Testis (tissue), 3 donors: Measurements from ENCODE around the gene TGM3. TPM values are rescaled to one million over a fixed set of nuclear protein-coding genes. Genes with fewer than 3 reads are reported as not detected.
A peak's percentile ranks its signal among the peaks of the same experiment; 100 is the strongest.

ENCODE experiments used
- DNase-seq: peaks from one replicate; pipeline ENCODE4 v3.0.0-alpha.2; 2019
- H3K27ac ChIP-seq, 2 donors: fragments of 200-600 bp; sonication (generic); one replicate each; pipeline ENCODE4 v1.5.1; 2019
- H3K27me3 ChIP-seq: fragments of 200-600 bp; sonication (generic); one replicate; pipeline ENCODE4 v1.5.1; 2019
- H3K36me3 ChIP-seq: fragments of 200-600 bp; sonication (generic); one replicate; pipeline ENCODE4 v1.5.1; 2017; ENCODE audit warnings: low read depth; ENCODE audit errors: missing control alignments
- H3K4me1 ChIP-seq: fragments of 200-600 bp; sonication (generic); one replicate; pipeline ENCODE4 v1.5.1; 2019
- H3K4me3 ChIP-seq, 2 donors: fragments of 200-600 bp; sonication (generic); one replicate each; pipeline ENCODE4 v1.5.1; 2017 to 2019
- H3K9me3 ChIP-seq: fragments of 200-600 bp; sonication (generic); one replicate; pipeline ENCODE4 v1.5.1; 2017
- CTCF ChIP-seq, 3 experiments: fragments of 450-650 bp in 2 of 3; fragments of 200-600 bp in 1 of 3; sonication (generic) in 1 of 3; IDR thresholded peaks; one replicate each; pipeline ENCODE4 v1.5.1; 2016 to 2019; ENCODE audit warnings: antibody characterized with exemption in 3 of 3, mild to moderate bottlenecking in 2 of 3, moderate library complexity in 1 of 3
- POLR2A ChIP-seq: fragments of 450-650 bp; IDR thresholded peaks from one replicate; pipeline ENCODE4 v1.6.1; 2017; ENCODE audit warnings: antibody characterized with exemption, mild to moderate bottlenecking, moderate library complexity
- WGBS, 2 donors: methylation state at CpG; one replicate each; pipeline ENCODE4 v1.1.5; 2018; 5-methylcytosine and 5-hydroxymethylcytosine counted together
- intact Hi-C: fragments of 100-400 bp; cut with DNase I; formaldehyde crosslinking; loops from one replicate; pipeline ENCODE4 v1.15.1; 2023; ENCODE audit warnings: low total_unique reads
- polyA plus RNA-seq: library from polyadenylated mRNA; stranded (reverse); fragments of 350-450 nt; fragmentation: Illumina TruSeq; extraction: RNeasy Lipid Tissue Mini Kit (QIAGEN cat#74804); gene quantifications from one replicate; pipeline ENCODE4 v1.2.3, GENCODE V29; 2014; ENCODE audit warnings: low read depth, low replicate concordance; ENCODE audit not compliant: insufficient read depth
- total RNA-seq, 2 donors: library from RNA; depleted of rRNA; stranded (reverse); fragments of >200 nt; gene quantifications; one replicate each; pipeline ENCODE4 v1.2.3, GENCODE V29; 2016

TGM3 gene
- total and polyA plus RNA-seq, 3 donors from 2014 or later = 2.6 to 4.9 (median 3.1) TPM

DNA sequence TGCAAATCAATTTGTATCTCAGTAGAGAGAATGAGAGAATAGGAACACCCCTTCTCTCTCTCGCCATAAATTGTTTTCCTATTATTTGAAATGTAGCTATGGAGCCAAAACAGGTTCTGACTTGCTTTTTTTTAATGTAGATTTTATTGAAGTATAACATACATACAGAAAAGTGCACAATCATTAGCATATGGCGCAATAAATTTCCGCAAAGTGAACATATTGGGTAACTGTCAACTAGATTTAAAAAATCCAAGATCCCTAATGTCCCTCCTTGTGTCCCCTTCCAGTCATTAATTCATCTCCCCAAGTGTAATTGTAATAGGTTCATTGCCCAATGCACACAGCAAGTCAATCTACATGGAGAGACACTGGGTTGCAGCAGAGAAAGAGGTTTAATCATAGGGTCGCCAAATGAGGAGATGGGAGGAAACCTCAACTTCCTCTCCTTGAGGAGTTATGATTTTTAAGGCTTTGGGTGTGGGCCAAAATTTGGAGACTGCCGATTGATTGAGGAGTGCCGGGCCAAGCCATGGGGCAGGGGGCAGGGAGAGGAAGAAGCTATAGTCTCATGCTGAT, 43.3 kb upstream of the TGM3 start:
- intact Hi-C loops = no loop called here

DNA sequence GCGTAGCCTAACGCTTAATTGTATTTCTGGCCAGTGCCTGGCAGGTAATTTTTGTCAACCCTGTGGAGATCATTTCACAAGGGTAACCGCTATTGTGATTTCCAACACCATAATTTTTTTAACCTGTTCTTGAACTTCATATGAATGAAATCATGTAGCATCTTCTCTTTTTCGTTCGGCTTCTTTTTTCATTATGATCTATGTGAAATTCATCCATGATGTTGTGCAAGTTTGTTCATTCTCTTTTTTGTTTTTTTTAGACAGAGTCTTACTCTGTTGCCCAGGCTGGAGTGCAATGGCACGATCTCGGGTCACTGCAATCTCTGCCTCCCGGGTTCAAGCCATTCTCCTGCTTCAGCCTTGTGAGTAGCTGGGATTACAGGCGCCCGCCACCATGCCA, 42.5 kb upstream of the TGM3 start:
- no peak for DNase-seq
- Histone ChIP-seq H3K4me3 (no peak overlapping the region), H3K36me3 (no peaks in the 10 kb centered on the region), H3K27ac (no peak overlapping the region), H3K27me3 (no peaks in the 10 kb centered on the region), H3K4me1 (peaks cover 6% of the 10 kb centered on the region), H3K9me3 (no peaks in the 10 kb centered on the region)
- intact Hi-C loops = no loop called here
- 93% methylated on average over 10 of the region's 10 CpGs for WGBS, 2 donors
- TF ChIP-seq POLR2A = no peak
- no peak for TF ChIP-seq CTCF (IDR thresholded peaks at IDR 0.05)

More for the DNA sequence above, 43.3 kb upstream of the TGM3 start:
- TF ChIP-seq POLR2A (no peak), CTCF (IDR thresholded peaks at IDR 0.05) (no peak)
- H3K4me1 ChIP-seq = peaks cover 6% of the 10 kb centered on the region
- no peak for DNase-seq
- no peaks in the 10 kb centered on the region for H3K9me3 ChIP-seq
- H3K27ac ChIP-seq = no peak overlapping the region
- 71 to 74% methylated on average over 6 of the region's 6 CpGs for WGBS, 2 donors
- no peaks in the 10 kb centered on the region for H3K36me3 ChIP-seq
- no peak overlapping the region for H3K4me3 ChIP-seq
- H3K27me3 ChIP-seq = no peaks in the 10 kb centered on the region

- intact Hi-C loops = no loop called here
- peaks cover 6% of the 10 kb centered on the region for H3K4me1 ChIP-seq
- no peak for TF ChIP-seq CTCF (IDR thresholded peaks at IDR 0.05)
- TF ChIP-seq POLR2A = no peak
- peak overlapping the region; percentile 77 to 84 for H3K27ac ChIP-seq
- no peaks in the 10 kb centered on the region for H3K36me3 ChIP-seq
- no peaks in the 10 kb centered on the region for H3K27me3 ChIP-seq
- H3K9me3 ChIP-seq = no peaks in the 10 kb centered on the region
- DNase-seq = no peak
- 83% methylated on average over 1 of the region's 1 CpG for WGBS, 2 donors
- no peak overlapping the region for H3K4me3 ChIP-seq
Measured at GRCh38 chr20:2254333-2254732, 41.5 kb upstream of the TGM3 start.

DNA sequence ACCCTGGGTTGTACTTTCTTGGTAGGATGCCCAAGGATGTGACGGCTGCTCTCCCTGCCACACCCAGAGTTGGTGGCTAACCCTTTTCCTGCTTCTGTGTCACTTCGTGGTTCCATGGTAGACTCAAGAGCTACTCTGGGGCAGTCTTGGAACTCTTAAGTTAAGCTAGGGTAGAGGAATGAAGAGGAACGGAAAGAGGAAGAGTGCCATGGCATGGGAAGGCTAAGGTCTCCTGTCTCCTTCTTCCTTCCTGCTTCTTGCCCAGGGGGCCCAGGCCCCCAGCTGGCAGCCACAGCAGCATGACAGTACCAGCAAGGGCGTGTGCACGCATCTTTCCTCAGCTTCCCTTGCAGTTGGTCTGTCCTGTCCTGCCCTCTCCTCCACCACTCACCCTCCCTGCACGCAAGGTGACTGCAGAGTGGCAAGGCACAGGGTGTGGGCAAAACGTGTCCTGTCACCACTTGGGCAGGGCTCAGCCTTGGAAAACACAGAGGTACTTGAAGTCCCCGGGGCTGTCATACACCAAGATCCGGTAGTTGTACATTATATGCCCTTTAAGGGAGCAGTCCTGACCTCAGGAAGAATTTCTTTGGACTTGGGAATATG, 39.8 kb upstream of the TGM3 start:
- TF ChIP-seq POLR2A (no peak), CTCF (IDR thresholded peaks at IDR 0.05) (no peak)
- WGBS, 2 donors = 50 to 64% methylated on average over 8 to 9 of the region's 9 CpGs
- no peaks in the 10 kb centered on the region for H3K36me3 ChIP-seq
- peaks cover 6% of the 10 kb centered on the region for H3K4me1 ChIP-seq
- no peaks in the 10 kb centered on the region for H3K9me3 ChIP-seq
- H3K27me3 ChIP-seq = no peaks in the 10 kb centered on the region
- intact Hi-C loops = no loop called here
- H3K4me3 ChIP-seq = no peak overlapping the region
- no peak for DNase-seq
- H3K27ac ChIP-seq = peak overlapping the region; percentile 77 to 84

DNA sequence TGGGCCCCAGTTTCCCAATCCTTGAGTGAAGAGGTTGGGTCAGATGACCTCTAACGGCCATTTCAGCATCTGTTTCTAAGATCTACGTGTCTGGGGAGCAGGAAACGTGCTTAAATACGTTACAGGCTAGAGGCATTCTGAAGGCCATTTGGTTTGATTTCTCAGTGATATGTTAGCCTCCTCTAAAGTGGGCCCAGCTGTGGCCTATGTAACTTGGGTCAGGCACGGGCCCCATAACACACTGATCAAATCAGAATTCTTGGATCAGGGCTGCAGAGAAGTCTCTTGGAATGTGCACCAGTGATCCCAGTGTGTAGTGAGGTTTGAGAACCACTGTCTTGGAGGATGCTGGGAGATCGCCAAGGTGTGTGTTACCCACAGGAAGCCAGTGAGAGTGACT, 36.1 kb upstream of the TGM3 start:
- no peak for DNase-seq
- intact Hi-C loops = no loop called here
- no peak overlapping the region for H3K27ac ChIP-seq
- no peaks in the 10 kb centered on the region for H3K36me3 ChIP-seq
- no peak for TF ChIP-seq POLR2A
- TF ChIP-seq CTCF (IDR thresholded peaks at IDR 0.05) = no peak
- 68 to 78% methylated on average over 6 of the region's 6 CpGs for WGBS, 2 donors
- no peaks in the 10 kb centered on the region for H3K27me3 ChIP-seq
- no peak overlapping the region for H3K4me3 ChIP-seq
- no peaks in the 10 kb centered on the region for H3K9me3 ChIP-seq
- H3K4me1 ChIP-seq = peaks cover 6% of the 10 kb centered on the region
